Lower lobe of right lung (tissue), 2 donors: ENCODE measurements around the gene ACO2. TPM values are rescaled to one million over a fixed set of nuclear protein-coding genes. Genes with fewer than 3 reads are reported as not detected.

Experiments
- ATAC-seq, 2 donors: fragments of 200-7000 bp; cut with Tn5 transposase; one replicate each; pipeline ENCODE4 v1.9.1; 2020 to 2022; ENCODE audit warnings: mild to moderate bottlenecking in 2 of 2, moderate library complexity in 2 of 2
- DNase-seq: peaks from one replicate; pipeline ENCODE4 v3.0.0-alpha.2; 2020
- H3K27ac ChIP-seq: fragments of 200-600 bp; one replicate; pipeline ENCODE4 v1.8.0; 2022
- H3K27me3 ChIP-seq: fragments of 200-600 bp; one replicate; pipeline ENCODE4 v1.8.0; 2022; ENCODE audit warnings: low read depth
- H3K36me3 ChIP-seq: fragments of 200-600 bp; one replicate; pipeline ENCODE4 v1.8.0; 2022; ENCODE audit warnings: mild to moderate bottlenecking
- H3K4me1 ChIP-seq: fragments of 200-600 bp; one replicate; pipeline ENCODE4 v1.8.0; 2022
- H3K4me3 ChIP-seq: fragments of 200-600 bp; one replicate; pipeline ENCODE4 v1.8.0; 2022; ENCODE audit warnings: mild to moderate bottlenecking
- H3K9me3 ChIP-seq: fragments of 200-600 bp; one replicate; pipeline ENCODE4 v1.8.0; 2022
- intact Hi-C: fragments of 100-400 bp; cut with DNase I; formaldehyde crosslinking; loops from one replicate; pipeline ENCODE4 v1.11.0; 2022
- total RNA-seq: library from RNA; stranded (reverse); fragmentation: NEBNext Ultra II Directional; extraction: Animal tissue kit (Norgen Biotek cat#: 25700); gene quantifications from one replicate; pipeline ENCODE4 v1.2.1, GENCODE V29; 2021
- TF ChIP-seq, protein P1 (sequence below): fragments of 200-600 bp; IDR thresholded peaks from one replicate; pipeline ENCODE4 v1.8.0; 2022; ENCODE audit warnings: antibody characterized with exemption, mild to moderate bottlenecking
- donor health status: DM: no; HTN: yes; CAD: no; lungs with severe emphysema.

ACO2 gene
- total RNA-seq, 1 donor from 2014 or later = 77.7 TPM

DNA sequence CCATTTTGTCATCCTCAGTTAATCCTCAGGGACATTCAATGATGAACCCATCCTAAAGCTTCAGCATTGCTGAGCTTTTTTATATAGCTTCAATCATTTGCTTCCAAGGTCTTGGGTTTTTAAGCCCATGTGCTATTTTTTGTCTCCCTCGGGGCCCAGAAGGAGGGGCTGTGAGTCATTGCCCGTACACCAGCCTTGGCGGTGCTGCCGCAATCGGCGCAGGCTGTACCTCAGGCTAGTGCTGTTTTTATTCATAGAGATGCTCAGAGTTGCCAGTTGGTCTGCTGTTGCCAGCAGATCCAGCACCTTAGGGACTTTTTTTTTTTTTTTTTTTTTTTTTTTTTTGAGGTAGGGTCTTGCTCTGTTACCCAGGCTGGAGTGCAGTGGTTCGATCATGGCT, 35.5 kb downstream of the ACO2 start:
- Histone ChIP-seq H3K36me3 (peaks cover 71% of the 10 kb centered on the region), H3K27ac (no peak overlapping the region)
- no peak for ATAC-seq

DNA sequence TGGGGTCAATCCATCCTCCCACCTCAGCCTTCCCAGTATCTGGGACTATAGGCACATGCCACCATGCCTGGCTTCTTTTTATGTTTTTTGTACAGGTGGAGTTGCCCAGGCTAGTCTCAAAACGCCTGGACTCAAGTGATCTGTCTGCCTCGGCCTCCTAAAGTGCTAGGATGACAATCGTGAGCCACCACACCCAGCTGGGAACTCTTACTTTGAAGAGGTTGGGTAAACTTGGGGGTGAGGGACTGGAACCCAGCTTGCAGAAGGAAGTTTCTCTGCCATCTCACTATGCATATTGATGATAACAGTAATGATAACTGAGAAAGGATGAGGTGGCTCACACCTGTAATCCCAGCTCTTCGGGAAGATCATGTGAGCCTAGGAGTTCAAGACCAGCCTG, 35.9 kb downstream of the ACO2 start:
- H3K36me3 ChIP-seq = peaks cover 70% of the 10 kb centered on the region

More for the DNA sequence above, 35.5 kb downstream of the ACO2 start:
- H3K4me3 ChIP-seq = no peak overlapping the region
- TF ChIP-seq, protein P1, sequence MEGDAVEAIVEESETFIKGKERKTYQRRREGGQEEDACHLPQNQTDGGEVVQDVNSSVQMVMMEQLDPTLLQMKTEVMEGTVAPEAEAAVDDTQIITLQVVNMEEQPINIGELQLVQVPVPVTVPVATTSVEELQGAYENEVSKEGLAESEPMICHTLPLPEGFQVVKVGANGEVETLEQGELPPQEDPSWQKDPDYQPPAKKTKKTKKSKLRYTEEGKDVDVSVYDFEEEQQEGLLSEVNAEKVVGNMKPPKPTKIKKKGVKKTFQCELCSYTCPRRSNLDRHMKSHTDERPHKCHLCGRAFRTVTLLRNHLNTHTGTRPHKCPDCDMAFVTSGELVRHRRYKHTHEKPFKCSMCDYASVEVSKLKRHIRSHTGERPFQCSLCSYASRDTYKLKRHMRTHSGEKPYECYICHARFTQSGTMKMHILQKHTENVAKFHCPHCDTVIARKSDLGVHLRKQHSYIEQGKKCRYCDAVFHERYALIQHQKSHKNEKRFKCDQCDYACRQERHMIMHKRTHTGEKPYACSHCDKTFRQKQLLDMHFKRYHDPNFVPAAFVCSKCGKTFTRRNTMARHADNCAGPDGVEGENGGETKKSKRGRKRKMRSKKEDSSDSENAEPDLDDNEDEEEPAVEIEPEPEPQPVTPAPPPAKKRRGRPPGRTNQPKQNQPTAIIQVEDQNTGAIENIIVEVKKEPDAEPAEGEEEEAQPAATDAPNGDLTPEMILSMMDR = no peak
- no peaks in the 10 kb centered on the region for H3K27me3 ChIP-seq
- DNase-seq = no peak
- H3K9me3 ChIP-seq = no peaks in the 10 kb centered on the region
- no peaks in the 10 kb centered on the region for H3K4me1 ChIP-seq
- intact Hi-C loops = no loop called here

DNA sequence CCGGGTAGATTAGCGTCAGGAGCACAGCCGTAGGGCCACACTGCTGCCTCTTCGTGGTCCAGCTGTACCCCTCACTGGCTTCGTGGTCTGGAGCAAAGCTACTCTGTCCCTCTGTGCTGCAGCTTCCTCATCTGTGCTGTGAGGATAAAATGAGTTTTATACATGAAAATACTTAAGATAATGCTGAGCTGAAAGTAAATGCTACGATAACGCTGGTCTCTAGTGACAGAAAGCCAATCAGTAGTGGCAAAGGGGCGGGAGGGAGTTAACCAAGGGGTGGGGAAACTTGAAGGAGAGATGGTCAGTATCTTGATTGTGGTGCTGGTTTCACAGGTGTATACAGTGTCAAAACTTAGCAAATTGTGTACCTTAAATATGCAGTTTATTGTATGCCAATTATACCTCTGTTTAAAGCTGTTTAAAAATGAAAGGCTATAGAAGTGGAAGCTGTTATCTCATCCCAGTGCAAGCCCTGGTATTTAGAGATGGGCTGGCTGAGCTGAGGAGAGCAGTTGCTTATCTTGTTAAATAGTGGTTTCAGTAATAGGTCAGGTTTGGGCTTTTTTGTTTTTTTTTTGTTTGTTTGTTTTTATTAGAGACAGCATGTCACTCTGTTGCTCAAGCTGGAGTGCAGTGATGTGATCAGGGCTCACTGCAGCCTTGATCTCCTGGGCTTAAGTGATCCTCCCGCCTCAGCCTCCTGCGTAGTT, 36.7 kb downstream of the ACO2 start:
- intact Hi-C loops = no loop called here
- TF ChIP-seq, protein P1 = no peak
- ATAC-seq (no peak), DNase-seq (no peak)
- Histone ChIP-seq H3K27ac (no peak overlapping the region), H3K9me3 (no peaks in the 10 kb centered on the region), H3K4me1 (no peaks in the 10 kb centered on the region), H3K36me3 (peaks cover 70% of the 10 kb centered on the region), H3K27me3 (no peaks in the 10 kb centered on the region), H3K4me3 (no peak overlapping the region)

More for the DNA sequence above, 35.9 kb downstream of the ACO2 start:
- ATAC-seq (no peak), DNase-seq (no peak)
- Histone ChIP-seq H3K4me1 (no peaks in the 10 kb centered on the region), H3K9me3 (no peaks in the 10 kb centered on the region), H3K27ac (no peak overlapping the region), H3K4me3 (no peak overlapping the region), H3K27me3 (no peaks in the 10 kb centered on the region)
- intact Hi-C loops = no loop called here
- TF ChIP-seq, protein P1 = no peak

DNA sequence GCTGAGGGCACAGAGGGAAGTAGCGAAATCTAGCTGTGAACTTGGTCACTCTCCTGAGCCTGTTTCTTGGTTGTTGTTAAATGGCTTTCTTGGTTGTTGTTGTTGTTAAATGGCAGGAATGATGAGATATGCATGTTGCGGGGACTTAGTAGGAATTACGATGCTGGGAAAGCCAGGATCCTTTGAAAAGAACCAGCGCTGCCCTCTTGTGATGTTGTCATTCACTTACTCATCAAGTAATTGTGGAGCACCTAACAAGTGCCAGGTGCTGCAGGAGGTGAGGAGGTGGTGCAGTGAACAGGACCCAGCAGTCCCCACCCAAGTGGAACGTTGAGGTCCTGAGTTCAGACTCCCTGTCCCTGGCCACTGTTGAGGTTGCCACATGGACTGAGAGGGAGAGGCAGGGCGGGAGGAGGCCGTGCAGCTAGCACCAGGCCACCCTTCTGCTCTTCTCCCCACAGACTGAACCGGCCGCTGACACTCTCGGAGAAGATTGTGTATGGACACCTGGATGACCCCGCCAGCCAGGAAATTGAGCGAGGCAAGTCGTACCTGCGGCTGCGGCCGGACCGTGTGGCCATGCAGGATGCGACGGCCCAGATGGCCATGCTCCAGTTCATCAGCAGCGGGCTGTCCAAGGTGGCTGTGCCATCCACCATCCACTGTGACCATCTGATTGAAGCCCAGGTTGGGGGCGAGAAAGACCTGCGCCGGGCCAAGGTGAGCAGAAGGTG, 38.6 kb downstream of the ACO2 start:
- Histone ChIP-seq H3K9me3 (no peaks in the 10 kb centered on the region), H3K36me3 (peaks cover 70% of the 10 kb centered on the region), H3K27ac (no peak overlapping the region), H3K4me1 (no peaks in the 10 kb centered on the region), H3K4me3 (no peak overlapping the region), H3K27me3 (no peaks in the 10 kb centered on the region)
- intact Hi-C loops = no loop called here
- no peak for DNase-seq
- no peak for ATAC-seq
- TF ChIP-seq, protein P1 = no peak

DNA sequence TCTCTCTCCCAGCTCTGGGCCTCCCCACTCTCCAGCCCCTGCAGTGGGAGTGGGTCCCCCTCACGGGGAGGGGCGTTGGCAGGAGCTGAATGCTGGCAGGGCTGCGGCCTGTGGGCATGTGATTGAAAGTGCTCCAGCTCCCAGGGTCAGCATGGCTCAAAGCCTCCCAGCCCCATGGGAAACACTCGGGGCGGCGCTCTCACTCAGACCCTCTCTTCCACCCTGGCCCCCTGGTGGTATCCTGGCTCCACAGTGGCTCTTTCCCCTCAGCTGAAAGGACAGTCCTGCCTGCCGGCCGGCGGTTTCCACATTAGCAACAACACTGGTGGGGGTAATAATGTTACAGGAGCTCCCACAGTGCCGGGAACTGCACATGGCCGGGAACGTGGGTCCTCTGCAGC, 39.9 kb downstream of the ACO2 start:
- TF ChIP-seq, protein P1 = no peak
- Histone ChIP-seq H3K27ac (no peak overlapping the region), H3K36me3 (peaks cover 70% of the 10 kb centered on the region), H3K4me1 (no peaks in the 10 kb centered on the region), H3K4me3 (no peak overlapping the region), H3K27me3 (no peaks in the 10 kb centered on the region), H3K9me3 (no peaks in the 10 kb centered on the region)
- no peak for DNase-seq
- intact Hi-C loops = no loop called here
- no peak for ATAC-seq
